Measurements from ENCODE around the gene PLEKHA6.

PLEKHA6 gene

DNA sequence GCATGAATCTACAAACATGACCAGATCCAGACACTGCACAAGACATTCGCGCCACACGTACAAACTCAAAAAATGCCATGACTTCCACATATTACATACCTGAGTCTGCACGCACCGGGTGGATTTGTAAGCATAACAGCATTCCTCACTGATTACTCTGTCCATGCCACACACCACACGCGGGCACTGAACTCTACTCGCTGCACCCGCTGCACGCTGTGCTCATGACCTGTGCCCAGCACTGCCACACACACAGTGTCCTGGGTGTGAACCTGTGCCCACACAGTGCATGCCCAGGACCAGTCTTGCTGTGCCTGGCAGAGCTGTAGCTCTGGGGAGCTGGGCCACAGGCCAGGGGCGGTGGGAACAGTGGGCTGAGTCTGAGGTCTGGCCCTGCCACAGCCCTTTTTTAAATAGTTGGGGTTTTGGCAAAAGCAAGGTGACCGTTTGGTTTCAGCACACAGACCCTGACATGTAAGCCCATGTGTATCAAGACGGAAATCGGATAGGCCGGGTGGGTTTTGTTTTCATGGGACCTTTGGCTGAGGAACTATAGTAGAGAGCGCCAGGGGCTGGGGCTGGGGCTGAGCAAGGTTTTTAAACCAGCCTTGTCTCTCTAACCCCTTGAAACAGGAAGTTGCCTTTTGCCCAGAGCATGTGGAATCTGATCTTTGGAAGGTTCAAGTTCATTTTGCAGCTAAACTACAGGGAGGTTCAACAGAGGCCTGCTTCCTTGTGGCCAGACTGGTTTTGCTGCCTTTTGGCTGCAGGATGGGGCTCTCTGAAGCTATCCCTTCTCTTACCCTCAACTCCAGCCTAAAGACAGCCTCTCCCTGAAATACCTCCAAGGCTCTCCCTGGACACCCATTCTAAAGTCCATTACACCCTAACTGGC lies 133.6 kb downstream of the PLEKHA6 start:
- Histone ChIP-seq H3K4ac (ENCODE audit: low read depth, low read length) (no peak overlapping the region), H3K27me3 (ENCODE audit: insufficient read depth, low read length, poor library complexity) (no peaks in the 10 kb centered on the region), H3K9ac (ENCODE audit: low read length) (no peak overlapping the region), H4K5ac (ENCODE audit: low read length) (no peak overlapping the region), H3K4me1 (ENCODE audit: control insufficient read depth, low read depth, low read length) (no peaks in the 10 kb centered on the region), H3K4me2 (ENCODE audit: low read length) (no peak overlapping the region), H3K79me2 (ENCODE audit: control insufficient read depth, insufficient read depth, low read length) (no peaks in the 10 kb centered on the region), H2BK5ac (ENCODE audit: low read length) (no peak overlapping the region), H2BK15ac (replicated peaks; ENCODE audit: low read depth) (no peak overlapping the region), H3K56ac (ENCODE audit: low read length) (no peak overlapping the region), H2AK5ac (ENCODE audit: low read length) (no peak overlapping the region), H3K79me1 (ENCODE audit: low read length) (no peaks in the 10 kb centered on the region), H3K36me3 (ENCODE audit: control insufficient read depth, insufficient read depth, low read length) (no peaks in the 10 kb centered on the region), H3K27ac (ENCODE audit: low read depth, low read length) (no peak overlapping the region), H4K8ac (ENCODE audit: low read depth, low read length) (no peak overlapping the region), H3K4me3 (ENCODE audit: low read length) (no peak overlapping the region), H3K18ac (ENCODE audit: low read length) (no peak overlapping the region), H3K23ac (ENCODE audit: low read length) (no peak overlapping the region), H2BK120ac (ENCODE audit: low read depth, low read length) (no peak overlapping the region)
- no CpG with 5 or more reads among the region's 16 CpGs for WGBS (ENCODE audit: extremely low coverage, insufficient coverage, low lambda C conversion rate)
- no peak for DNase-seq

DNA sequence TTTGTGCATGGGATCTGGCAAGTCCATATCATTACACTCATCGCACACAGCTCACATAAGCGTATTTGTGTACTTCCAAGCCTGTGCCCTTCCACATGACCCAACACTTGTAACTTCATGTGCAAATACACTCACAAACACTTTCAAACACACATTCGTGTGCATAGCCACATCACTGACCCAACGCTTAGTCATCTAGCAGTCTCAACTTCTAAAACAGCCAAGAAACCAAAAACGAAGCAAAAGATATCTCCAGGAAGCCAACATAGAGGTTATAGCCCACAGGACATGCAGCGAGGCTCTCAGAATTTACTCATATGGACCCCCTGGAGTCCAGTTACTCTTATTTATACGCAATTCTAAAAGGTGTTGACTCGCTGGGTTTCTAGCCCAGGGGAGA lies 135.1 kb downstream of the PLEKHA6 start:
- Histone ChIP-seq H3K79me2 (ENCODE audit: control insufficient read depth, insufficient read depth, low read length) (no peaks in the 10 kb centered on the region), H3K18ac (ENCODE audit: low read length) (no peak overlapping the region), H3K23ac (ENCODE audit: low read length) (no peak overlapping the region), H3K4ac (ENCODE audit: low read depth, low read length) (no peak overlapping the region), H2BK15ac (replicated peaks; ENCODE audit: low read depth) (no peak overlapping the region), H2BK120ac (ENCODE audit: low read depth, low read length) (no peak overlapping the region), H3K4me3 (ENCODE audit: low read length) (no peak overlapping the region), H2AK5ac (ENCODE audit: low read length) (no peak overlapping the region), H4K5ac (ENCODE audit: low read length) (no peak overlapping the region), H3K56ac (ENCODE audit: low read length) (peak overlapping the region; percentile 39), H3K4me1 (ENCODE audit: control insufficient read depth, low read depth, low read length) (no peaks in the 10 kb centered on the region), H3K27ac (ENCODE audit: low read depth, low read length) (no peak overlapping the region), H3K27me3 (ENCODE audit: insufficient read depth, low read length, poor library complexity) (no peaks in the 10 kb centered on the region), H2BK5ac (ENCODE audit: low read length) (no peak overlapping the region), H4K8ac (ENCODE audit: low read depth, low read length) (no peak overlapping the region), H3K9ac (ENCODE audit: low read length) (no peak overlapping the region), H3K79me1 (ENCODE audit: low read length) (no peaks in the 10 kb centered on the region), H3K4me2 (ENCODE audit: low read length) (no peak overlapping the region), H3K36me3 (ENCODE audit: control insufficient read depth, insufficient read depth, low read length) (no peaks in the 10 kb centered on the region)
- DNase-seq = no peak
- WGBS (ENCODE audit: extremely low coverage, insufficient coverage, low lambda C conversion rate) = no CpG with 5 or more reads among the region's 8 CpGs

DNA sequence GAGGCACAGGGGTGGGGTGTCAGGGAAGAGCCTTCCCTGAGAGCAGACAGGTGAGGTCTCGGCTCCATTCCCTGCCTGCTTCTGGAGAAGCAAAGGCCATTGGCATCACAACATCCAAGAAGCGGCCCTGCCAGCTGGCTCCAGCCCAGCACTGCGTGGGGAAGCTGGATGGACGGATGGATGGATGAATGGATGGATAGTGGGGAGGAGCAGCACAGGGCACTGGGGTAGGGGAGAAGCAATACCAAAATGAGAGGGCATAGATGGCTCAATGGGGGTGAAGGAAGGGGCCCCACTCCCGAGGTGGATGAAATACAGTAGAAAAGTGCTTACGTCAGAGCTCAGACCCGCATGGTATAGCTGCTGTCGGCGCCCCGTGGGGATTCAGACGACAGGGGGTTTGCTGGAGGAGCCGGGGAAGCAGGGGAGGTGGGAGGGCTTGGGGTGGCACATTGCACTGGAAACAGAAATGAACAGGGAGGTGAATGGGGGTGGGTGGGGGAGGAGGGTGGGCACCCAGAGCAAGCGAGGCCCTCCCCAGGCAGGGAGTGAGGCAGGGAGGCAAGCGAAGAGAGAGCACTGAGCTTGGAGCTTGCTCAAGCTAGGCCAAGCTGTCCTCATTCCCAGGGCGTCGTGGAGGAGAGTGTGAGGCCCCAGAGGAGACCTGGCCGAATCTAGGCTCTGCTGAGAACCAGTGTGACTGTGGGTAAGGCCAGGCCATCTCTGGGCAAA lies 136.4 kb downstream of the PLEKHA6 start:
- Histone ChIP-seq H2AK5ac (ENCODE audit: low read length) (no peak overlapping the region), H2BK5ac (ENCODE audit: low read length) (no peak overlapping the region), H3K4ac (ENCODE audit: low read depth, low read length) (no peak overlapping the region), H3K18ac (ENCODE audit: low read length) (no peak overlapping the region), H3K4me3 (ENCODE audit: low read length) (no peak overlapping the region), H2BK120ac (ENCODE audit: low read depth, low read length) (no peak overlapping the region), H4K8ac (ENCODE audit: low read depth, low read length) (no peak overlapping the region), H3K36me3 (ENCODE audit: control insufficient read depth, insufficient read depth, low read length) (no peaks in the 10 kb centered on the region), H4K5ac (ENCODE audit: low read length) (no peak overlapping the region), H3K27me3 (ENCODE audit: insufficient read depth, low read length, poor library complexity) (no peaks in the 10 kb centered on the region), H3K4me2 (ENCODE audit: low read length) (no peak overlapping the region), H2BK15ac (replicated peaks; ENCODE audit: low read depth) (no peak overlapping the region), H3K79me2 (ENCODE audit: control insufficient read depth, insufficient read depth, low read length) (no peaks in the 10 kb centered on the region), H3K4me1 (ENCODE audit: control insufficient read depth, low read depth, low read length) (no peaks in the 10 kb centered on the region), H3K79me1 (ENCODE audit: low read length) (no peaks in the 10 kb centered on the region), H3K23ac (ENCODE audit: low read length) (no peak overlapping the region), H3K9ac (ENCODE audit: low read length) (no peak overlapping the region), H3K56ac (ENCODE audit: low read length) (no peak overlapping the region), H3K27ac (ENCODE audit: low read depth, low read length) (no peak overlapping the region)
- no CpG with 5 or more reads among the region's 17 CpGs for WGBS (ENCODE audit: extremely low coverage, insufficient coverage, low lambda C conversion rate)
- DNase-seq = no peak

DNA sequence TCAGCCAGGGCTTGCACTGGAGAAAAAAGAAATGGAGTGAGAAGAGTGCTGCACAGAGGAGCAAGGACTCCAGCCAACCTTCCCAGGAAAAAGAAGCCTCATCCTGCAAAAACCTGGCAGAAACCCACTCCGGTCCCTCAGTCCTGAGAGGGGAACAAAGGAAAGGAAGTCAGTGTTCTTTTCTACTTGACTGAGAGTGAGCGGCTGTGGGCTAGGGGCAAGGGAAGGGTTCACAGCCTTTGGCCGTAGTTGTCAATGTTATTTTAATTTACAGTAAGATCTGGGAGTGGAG lies 137.0 kb downstream of the PLEKHA6 start:
- Histone ChIP-seq H3K4me1 (ENCODE audit: control insufficient read depth, low read depth, low read length) (no peaks in the 10 kb centered on the region), H3K4me3 (ENCODE audit: low read length) (no peak overlapping the region), H2BK5ac (ENCODE audit: low read length) (no peak overlapping the region), H3K23ac (ENCODE audit: low read length) (no peak overlapping the region), H3K79me1 (ENCODE audit: low read length) (no peaks in the 10 kb centered on the region), H3K9ac (ENCODE audit: low read length) (no peak overlapping the region), H3K79me2 (ENCODE audit: control insufficient read depth, insufficient read depth, low read length) (no peaks in the 10 kb centered on the region), H3K4me2 (ENCODE audit: low read length) (no peak overlapping the region), H4K8ac (ENCODE audit: low read depth, low read length) (no peak overlapping the region), H3K18ac (ENCODE audit: low read length) (no peak overlapping the region), H2BK120ac (ENCODE audit: low read depth, low read length) (no peak overlapping the region), H3K27me3 (ENCODE audit: insufficient read depth, low read length, poor library complexity) (no peaks in the 10 kb centered on the region), H4K5ac (ENCODE audit: low read length) (no peak overlapping the region), H2AK5ac (ENCODE audit: low read length) (no peak overlapping the region), H2BK15ac (replicated peaks; ENCODE audit: low read depth) (no peak overlapping the region), H3K56ac (ENCODE audit: low read length) (no peak overlapping the region), H3K27ac (ENCODE audit: low read depth, low read length) (no peak overlapping the region), H3K36me3 (ENCODE audit: control insufficient read depth, insufficient read depth, low read length) (no peaks in the 10 kb centered on the region), H3K4ac (ENCODE audit: low read depth, low read length) (no peak overlapping the region)
- WGBS (ENCODE audit: extremely low coverage, insufficient coverage, low lambda C conversion rate) = no CpG with 5 or more reads among the region's 3 CpGs
- no peak for DNase-seq

DNA sequence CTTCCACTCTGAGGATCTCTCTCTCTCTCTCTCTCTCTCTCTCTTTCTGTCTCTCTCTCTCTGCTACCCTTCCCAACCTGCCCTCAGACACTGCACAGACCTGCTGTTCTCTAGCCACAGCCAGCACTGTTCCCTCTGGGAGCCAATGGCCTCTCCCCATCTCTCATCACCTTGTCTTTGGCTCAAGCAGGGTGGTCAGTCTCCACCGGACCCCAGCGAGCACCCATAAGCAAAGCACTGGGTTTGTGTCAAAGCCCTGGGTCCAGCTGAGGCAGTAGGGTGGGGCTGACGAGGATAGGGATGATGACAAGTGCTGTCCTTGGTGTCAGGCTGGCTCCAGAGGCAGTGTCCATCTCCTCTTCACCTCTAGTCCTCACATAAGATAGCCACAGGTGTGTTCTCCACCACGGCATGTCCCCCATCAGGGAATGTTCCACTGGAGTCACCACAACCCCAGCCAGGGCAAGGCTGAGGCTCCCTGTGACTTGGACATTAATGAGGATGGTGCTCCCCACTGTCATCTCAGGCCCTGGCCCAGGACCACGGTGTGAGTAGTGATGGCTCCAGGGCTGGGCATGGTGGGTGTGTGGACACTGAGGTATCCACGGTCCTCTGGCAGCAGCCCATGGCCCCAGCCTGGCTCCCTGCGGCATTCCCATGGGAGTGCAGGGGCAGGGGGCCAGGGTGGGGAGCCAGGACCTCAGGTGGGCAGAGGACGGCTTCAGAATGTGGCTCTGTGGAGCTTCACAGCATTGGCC lies 137.5 kb downstream of the PLEKHA6 start:
- Histone ChIP-seq H3K79me2 (ENCODE audit: control insufficient read depth, insufficient read depth, low read length) (no peaks in the 10 kb centered on the region), H3K79me1 (ENCODE audit: low read length) (no peaks in the 10 kb centered on the region), H2AK5ac (ENCODE audit: low read length) (no peak overlapping the region), H3K18ac (ENCODE audit: low read length) (no peak overlapping the region), H3K9ac (ENCODE audit: low read length) (no peak overlapping the region), H4K5ac (ENCODE audit: low read length) (no peak overlapping the region), H3K4me1 (ENCODE audit: control insufficient read depth, low read depth, low read length) (no peaks in the 10 kb centered on the region), H2BK5ac (ENCODE audit: low read length) (no peak overlapping the region), H2BK15ac (replicated peaks; ENCODE audit: low read depth) (no peak overlapping the region), H4K8ac (ENCODE audit: low read depth, low read length) (no peak overlapping the region), H3K27me3 (ENCODE audit: insufficient read depth, low read length, poor library complexity) (no peaks in the 10 kb centered on the region), H3K4ac (ENCODE audit: low read depth, low read length) (no peak overlapping the region), H3K36me3 (ENCODE audit: control insufficient read depth, insufficient read depth, low read length) (no peaks in the 10 kb centered on the region), H3K56ac (ENCODE audit: low read length) (no peak overlapping the region), H2BK120ac (ENCODE audit: low read depth, low read length) (no peak overlapping the region), H3K4me3 (ENCODE audit: low read length) (no peak overlapping the region), H3K23ac (ENCODE audit: low read length) (no peak overlapping the region), H3K4me2 (ENCODE audit: low read length) (no peak overlapping the region), H3K27ac (ENCODE audit: low read depth, low read length) (no peak overlapping the region)
- no CpG with 5 or more reads among the region's 8 CpGs for WGBS (ENCODE audit: extremely low coverage, insufficient coverage, low lambda C conversion rate)
- DNase-seq = no peak

All from mesendoderm (in vitro differentiated cells).